Peyer's patch (tissue), 4 donors: Measurements from ENCODE around the gene PGM2. TPM values are rescaled to one million over a fixed set of nuclear protein-coding genes. Genes with fewer than 3 reads are reported as not detected.

Source experiments
- DNase-seq, 3 donors: peaks; one replicate each; pipeline ENCODE4 v3.0.0-alpha.2; 2017 to 2019
- H3K27ac ChIP-seq, 4 donors: fragments of 200-600 bp; sonication (generic); one replicate each; pipeline ENCODE4 v1.5.1; 2016 to 2019
- H3K27me3 ChIP-seq, 2 donors: fragments of 200-600 bp; sonication (generic); one replicate each; pipeline ENCODE4 v1.5.1; 2019
- H3K36me3 ChIP-seq, 3 donors: fragments of 200-600 bp; sonication (generic); one replicate each; pipeline ENCODE4 v1.5.1; 2016 to 2019
- H3K4me1 ChIP-seq, 4 donors: fragments of 200-600 bp; sonication (generic); one replicate each; pipeline ENCODE4 v1.5.1; 2016 to 2019
- H3K4me3 ChIP-seq, 4 donors: fragments of 200-600 bp; sonication (generic); 1 replicate in 3 of 4; 2 replicates in 1 of 4; pipeline ENCODE4 v1.5.1; 2016 to 2019; ENCODE audit warnings: mild to moderate bottlenecking in 1 of 4
- H3K9me3 ChIP-seq, 4 donors: fragments of 200-600 bp; sonication (generic); one replicate each; pipeline ENCODE4 v1.5.1; 2016 to 2019; ENCODE audit warnings: mild to moderate bottlenecking in 1 of 4
- CTCF ChIP-seq, 6 experiments: fragments of 450-650 bp in 4 of 6; fragments of 200-600 bp in 2 of 6; sonication (generic) in 1 of 6; IDR thresholded peaks; one replicate each; pipeline ENCODE4 v1.5.1; 2017 to 2019; ENCODE audit warnings: antibody characterized with exemption in 6 of 6, mild to moderate bottlenecking in 3 of 6, moderate library complexity in 1 of 6
- POLR2A ChIP-seq, 2 donors: fragments of 450-650 bp; IDR thresholded peaks; one replicate each; pipeline ENCODE4 v1.5.1; 2017; ENCODE audit warnings: antibody characterized with exemption in 2 of 2, mild to moderate bottlenecking in 2 of 2, moderate library complexity in 2 of 2
- total RNA-seq, 4 donors: library from RNA; depleted of rRNA; stranded (reverse); fragments of >200 nt; gene quantifications; one replicate each; pipeline ENCODE4 v1.1.0, GENCODE V29; 2016

PGM2 gene
- total RNA-seq, 4 donors from 2014 or later, result 11.3 to 27.2 (median 16.5) TPM

DNA sequence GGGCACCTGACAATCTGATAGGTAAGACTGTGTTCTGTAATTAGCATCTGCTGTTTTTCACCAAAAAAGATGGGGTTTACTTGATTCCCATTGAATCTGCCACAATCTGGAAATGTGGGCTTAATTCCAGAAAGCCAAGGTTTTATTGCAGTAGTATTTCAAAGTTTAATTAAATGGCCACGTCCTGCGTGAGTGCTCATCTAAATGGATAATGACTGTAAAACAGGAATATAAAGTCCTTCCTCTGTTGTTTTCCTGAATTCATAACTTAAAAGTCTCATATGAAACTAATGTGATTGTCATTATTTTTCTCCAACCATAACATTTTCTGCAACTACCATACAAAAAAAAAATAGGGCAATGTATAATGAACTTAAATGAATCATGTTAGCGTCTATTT is 2.4 kb downstream of the PGM2 start:
- no peaks in the 10 kb centered on the region for H3K9me3 ChIP-seq
- H3K4me3 ChIP-seq, result no peak overlapping the region
- TF ChIP-seq CTCF (IDR thresholded peaks at IDR 0.05) (no peak), POLR2A (IDR thresholded peaks at IDR 0.05) (no peak)

GRCh38 chr4:37830640-37831039 is 4.2 kb downstream of the PGM2 start:
- no peak for DNase-seq
- peaks cover 0 to 18% (median 2%) of the 10 kb centered on the region in 4 donors for H3K4me1 ChIP-seq
- H3K27ac ChIP-seq, result no peak overlapping the region
- TF ChIP-seq POLR2A (IDR thresholded peaks at IDR 0.05) (no peak), CTCF (IDR thresholded peaks at IDR 0.05) (no peak)
- no peak overlapping the region for H3K4me3 ChIP-seq
- H3K36me3 ChIP-seq, result peaks cover 0 to 45% (median 0%) of the 10 kb centered on the region in 3 donors
- H3K9me3 ChIP-seq, result no peaks in the 10 kb centered on the region
- no peaks in the 10 kb centered on the region for H3K27me3 ChIP-seq

More for the DNA sequence above, 2.4 kb downstream of the PGM2 start:
- peaks cover 0 to 22% (median 2%) of the 10 kb centered on the region in 4 donors for H3K4me1 ChIP-seq
- peaks cover 0 to 37% (median 0%) of the 10 kb centered on the region in 3 donors for H3K36me3 ChIP-seq
- H3K27ac ChIP-seq, result no peak overlapping the region
- DNase-seq, result no peak
- H3K27me3 ChIP-seq, result no peaks in the 10 kb centered on the region

- Histone ChIP-seq H3K27me3 (no peaks in the 10 kb centered on the region), H3K4me1 (no peaks in the 10 kb centered on the region), H3K4me3 (no peak overlapping the region), H3K9me3 (no peaks in the 10 kb centered on the region), H3K27ac (no peak overlapping the region), H3K36me3 (peaks cover 0 to 59% (median 0%) of the 10 kb centered on the region in 3 donors)
- no peak for TF ChIP-seq POLR2A (IDR thresholded peaks at IDR 0.05)
- TF ChIP-seq CTCF (IDR thresholded peaks at IDR 0.05), result no peak
- no peak for DNase-seq
These were observed 8.5 kb downstream of the PGM2 start for GRCh38 chr4:37835031-37835430.

DNA sequence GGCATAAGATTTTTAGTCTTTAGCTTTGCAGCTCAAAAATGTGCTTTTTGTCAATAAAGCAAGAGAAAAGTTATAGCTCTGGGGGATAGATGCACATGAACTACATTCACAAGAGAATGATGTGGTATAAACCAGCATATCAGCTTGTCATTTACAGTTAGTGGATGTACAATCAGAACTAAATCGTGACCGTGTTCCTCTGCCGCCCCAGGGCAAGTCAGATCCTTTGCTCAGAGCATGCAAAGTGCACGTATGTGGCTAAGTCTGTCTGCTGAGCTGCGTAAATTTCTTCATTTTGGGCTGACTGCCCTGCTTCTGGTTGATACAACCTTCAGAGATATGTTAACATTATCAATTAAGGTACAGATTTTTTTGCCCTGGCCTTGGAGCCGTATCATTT is 9.3 kb downstream of the PGM2 start:
- H3K4me1 ChIP-seq, result no peaks in the 10 kb centered on the region
- peaks cover 0 to 58% (median 0%) of the 10 kb centered on the region in 3 donors for H3K36me3 ChIP-seq
- no peak overlapping the region for H3K27ac ChIP-seq
- no peaks in the 10 kb centered on the region for H3K27me3 ChIP-seq
- no peak for DNase-seq
- H3K4me3 ChIP-seq, result no peak overlapping the region
- no peaks in the 10 kb centered on the region for H3K9me3 ChIP-seq
- TF ChIP-seq POLR2A (IDR thresholded peaks at IDR 0.05), result no peak
- no peak for TF ChIP-seq CTCF (IDR thresholded peaks at IDR 0.05)

GRCh38 chr4:37836274-37836673 is 9.8 kb downstream of the PGM2 start:
- peaks cover 0 to 58% (median 0%) of the 10 kb centered on the region in 3 donors for H3K36me3 ChIP-seq
- H3K4me1 ChIP-seq, result no peaks in the 10 kb centered on the region
- no peak overlapping the region for H3K4me3 ChIP-seq
- no peak for DNase-seq
- no peak overlapping the region for H3K27ac ChIP-seq
- no peaks in the 10 kb centered on the region for H3K9me3 ChIP-seq
- TF ChIP-seq POLR2A (IDR thresholded peaks at IDR 0.05) (no peak), CTCF (IDR thresholded peaks at IDR 0.05) (no peak)
- H3K27me3 ChIP-seq, result no peaks in the 10 kb centered on the region
